Stimulated activated naive CD8-positive, alpha-beta T cell treated with anti-CD3 and anti-CD28 coated beads, Interleukin-15, Interleukin-2, amounts not matched to agents 100 U/mL and 50 U/mL, for 24 hours (primary cell): ENCODE results near the gene RAB12.
"Not testable (repeated sequence)": the region's sequence is repeated elsewhere in the genome, so short reads cannot be mapped to it uniquely, and the experiment has no call there.

ENCODE experiments used
- ATAC-seq: fragments of 150-1000 bp; cut with Tn5 transposase; one replicate; pipeline ENCODE4 v1.10.0; 2021
- DNase-seq: peaks from one replicate; pipeline ENCODE4 v3.0.0; 2021

RAB12 gene

GRCh38 chr18:8614875-8615274, 5.6 kb downstream of the RAB12 start:
- DNase-seq, result no peak
- no peak for ATAC-seq

GRCh38 chr18:8615397-8616027, 6.3 kb downstream of the RAB12 start:
- ATAC-seq (no peak), DNase-seq (no peak)

- ATAC-seq (no peak), DNase-seq (no peak)
These were observed 6.8 kb downstream of the RAB12 start for GRCh38 chr18:8616028-8616401.

DNA sequence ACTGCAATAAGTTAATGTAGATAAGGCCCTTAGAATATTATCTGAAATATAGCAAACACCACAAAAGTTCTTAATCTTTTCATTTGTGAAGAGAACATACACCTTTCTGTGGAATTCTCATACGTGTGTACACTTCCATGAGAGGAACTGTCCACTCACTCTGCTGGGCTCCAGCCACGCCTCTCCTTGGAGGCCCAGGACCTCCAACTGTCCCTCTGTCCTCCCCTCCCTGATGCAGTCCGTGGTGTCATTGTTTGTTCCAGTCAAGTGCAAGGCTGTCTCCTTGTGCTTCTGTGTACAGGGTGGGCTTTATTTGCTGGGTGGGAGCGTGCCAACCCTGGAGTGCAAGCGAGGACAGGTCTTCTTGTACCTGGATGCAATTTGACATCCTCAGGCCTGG, 8.7 kb downstream of the RAB12 start:
- DNase-seq (no peak), ATAC-seq (no peak)

DNA sequence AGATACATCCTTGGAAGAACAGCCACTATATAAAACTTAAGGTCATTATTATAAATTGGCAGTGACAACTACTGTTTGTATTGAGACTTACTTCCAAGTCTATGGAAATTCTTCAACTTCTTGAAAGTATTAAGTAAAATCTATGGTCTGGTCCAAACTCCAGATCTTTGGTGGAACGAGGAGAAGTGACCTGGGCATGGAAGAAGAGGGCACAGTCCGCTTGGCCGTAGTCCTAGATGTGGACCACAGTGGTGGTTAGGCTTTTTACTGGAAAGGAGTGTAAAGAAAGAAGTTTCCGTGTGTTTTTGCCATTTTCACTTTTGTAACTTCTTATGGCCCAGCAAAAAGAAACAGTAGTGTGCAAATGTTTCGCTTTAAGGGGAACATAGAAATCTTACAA, 9.8 kb downstream of the RAB12 start:
- ATAC-seq, result no peak
- no peak for DNase-seq

- DNase-seq (no peak), ATAC-seq (no peak)
These were observed 10.8 kb downstream of the RAB12 start for GRCh38 chr18:8619835-8620577.

GRCh38 chr18:8620845-8621244, 11.6 kb downstream of the RAB12 start:
- no peak for ATAC-seq
- DNase-seq, result no peak

DNA sequence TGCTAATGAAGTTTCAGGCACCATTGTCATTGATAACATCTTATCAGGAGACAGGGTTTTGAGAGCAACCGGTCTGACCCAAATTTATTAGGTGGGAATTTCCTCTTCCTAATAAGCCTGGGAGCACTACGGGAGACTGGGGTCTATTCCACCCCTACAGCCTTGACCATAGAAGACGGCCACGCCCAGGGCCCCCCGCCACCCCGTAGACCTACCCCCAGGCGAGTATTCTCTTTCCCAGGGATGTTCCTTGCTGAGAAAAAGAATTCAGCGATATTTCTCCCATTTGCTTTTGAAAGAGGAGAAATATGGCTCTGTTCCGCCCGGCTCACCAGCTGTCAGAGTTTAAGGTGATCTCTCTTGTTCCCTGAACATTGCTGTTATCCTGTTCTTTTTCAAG, 13.4 kb downstream of the RAB12 start:
- ATAC-seq, DNase-seq: not testable (repeated sequence)

DNA sequence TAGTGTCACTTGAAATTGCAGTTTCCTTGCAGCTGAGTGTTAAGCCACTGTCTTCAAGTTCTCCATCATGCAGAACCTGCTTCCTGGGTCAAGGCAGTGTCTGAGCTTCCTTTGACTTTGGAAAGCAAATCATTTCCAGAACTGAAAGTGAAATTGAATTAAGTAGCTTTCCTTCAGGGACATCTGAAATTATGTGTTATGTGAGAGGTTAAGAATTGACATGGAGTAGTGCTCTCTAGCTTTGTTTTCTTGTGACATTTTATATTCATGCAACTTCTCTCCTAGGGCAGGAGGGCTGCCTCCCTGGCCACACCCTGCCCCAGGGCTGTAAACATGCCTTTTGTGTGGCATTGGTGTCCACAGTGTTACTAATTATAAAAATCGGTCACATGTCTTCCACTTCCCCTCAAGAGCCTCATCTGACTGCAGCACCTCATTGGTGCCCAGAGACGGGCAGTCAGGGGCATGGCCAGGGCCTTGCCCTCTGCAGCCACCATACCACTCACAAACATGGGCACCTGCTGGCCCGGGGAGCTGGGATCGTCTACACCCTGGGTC, 14.4 kb downstream of the RAB12 start:
- peak; percentile 57 for ATAC-seq
- DNase-seq, result no peak

GRCh38 chr18:8625461-8626092, 16.3 kb downstream of the RAB12 start:
- ATAC-seq, result no peak
- DNase-seq, result no peak

DNA sequence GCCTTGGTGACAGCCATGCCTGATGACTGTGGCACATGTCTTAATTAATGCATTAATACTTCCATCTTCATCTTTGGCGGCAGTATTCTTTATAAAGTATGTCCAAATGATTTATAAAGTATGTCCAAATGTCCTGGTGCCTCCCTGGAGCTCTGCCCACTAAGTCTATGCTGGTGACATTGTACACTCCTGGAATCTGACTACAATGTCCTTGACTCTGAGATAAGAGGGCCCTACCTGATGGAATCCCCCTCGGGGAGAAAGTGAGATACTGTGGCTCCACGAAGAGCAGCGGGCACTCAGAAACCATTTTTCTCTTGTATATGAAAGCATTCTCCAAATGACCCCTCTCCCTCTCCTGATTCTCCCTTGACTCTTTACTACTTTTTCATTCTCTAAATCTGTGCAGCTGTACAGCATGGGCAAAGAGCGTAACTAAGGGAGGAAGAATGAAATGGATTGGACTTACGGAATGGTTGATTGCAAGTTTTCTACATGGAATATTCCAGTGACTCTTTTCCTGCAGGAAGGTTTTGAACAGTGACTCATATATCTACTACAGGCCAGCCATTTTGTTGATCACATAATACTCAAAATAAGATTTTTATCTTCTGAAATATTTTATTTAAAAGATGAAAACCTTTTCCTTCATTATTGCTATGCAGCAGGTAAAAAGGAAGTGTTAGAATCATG, 17.3 kb downstream of the RAB12 start:
- ATAC-seq, result no peak
- no peak for DNase-seq

GRCh38 chr18:8627107-8627472, 17.9 kb downstream of the RAB12 start:
- DNase-seq (no peak), ATAC-seq (no peak)

DNA sequence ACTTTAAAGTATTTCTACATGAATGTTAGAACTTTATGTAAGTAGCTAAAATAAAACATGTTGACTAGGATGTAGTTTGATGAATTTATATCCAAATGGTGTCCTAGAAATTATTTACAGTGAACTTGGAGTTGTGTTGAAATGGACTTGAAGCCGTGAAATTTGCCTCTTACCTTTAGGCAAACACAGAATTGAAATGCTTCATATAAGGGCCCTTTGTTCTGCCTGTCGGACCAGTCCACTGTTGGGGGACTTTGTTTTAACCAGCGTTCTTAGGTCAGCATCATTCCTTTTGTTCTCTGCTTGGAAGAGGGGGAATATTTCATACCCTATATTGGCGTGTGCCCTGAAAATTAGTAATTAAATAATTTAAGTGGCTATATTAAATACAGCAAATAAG, 18.3 kb downstream of the RAB12 start:
- DNase-seq, result no peak
- ATAC-seq, result no peak

DNA sequence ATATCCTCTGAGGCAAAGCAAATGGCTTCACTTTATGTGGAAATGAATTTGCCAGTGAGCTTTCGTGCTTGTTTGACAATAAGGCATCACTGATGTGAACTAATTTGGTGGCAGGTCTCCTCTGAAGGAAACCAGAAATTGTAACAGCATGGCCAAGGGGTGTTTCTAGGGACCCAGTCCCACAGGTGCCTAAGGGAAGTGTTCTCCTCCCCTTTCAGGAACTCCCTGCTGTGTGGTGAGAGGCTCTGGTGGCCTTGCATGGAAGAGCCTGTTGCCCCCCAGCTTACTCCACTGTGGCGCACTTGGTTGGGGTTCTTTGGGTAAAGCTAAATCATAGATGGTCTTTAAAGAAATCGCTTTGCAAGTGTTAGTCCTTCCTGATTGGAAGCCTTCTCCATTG, 20.4 kb downstream of the RAB12 start:
- no peak for DNase-seq
- no peak for ATAC-seq

DNA sequence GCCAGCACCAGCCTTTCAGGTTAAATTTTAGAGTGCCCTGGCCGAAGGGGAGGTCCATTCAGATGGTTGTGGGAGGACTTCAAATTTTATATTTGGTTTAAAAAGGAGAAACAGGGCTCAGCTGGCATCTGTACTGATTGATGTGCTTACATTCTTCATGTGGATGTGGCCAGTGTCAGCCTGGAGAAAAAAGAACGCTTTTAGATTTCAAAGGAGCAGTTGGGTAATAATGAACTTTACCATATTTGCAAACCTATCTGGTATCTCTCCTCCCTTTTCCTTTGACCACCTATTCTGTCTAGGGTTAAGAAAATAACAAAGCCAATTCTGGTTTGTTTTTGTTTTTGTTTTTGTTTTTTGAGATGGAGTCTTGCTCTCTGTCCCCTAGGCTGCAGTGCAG, 21.3 kb downstream of the RAB12 start:
- no peak for ATAC-seq
- DNase-seq, result no peak

DNA sequence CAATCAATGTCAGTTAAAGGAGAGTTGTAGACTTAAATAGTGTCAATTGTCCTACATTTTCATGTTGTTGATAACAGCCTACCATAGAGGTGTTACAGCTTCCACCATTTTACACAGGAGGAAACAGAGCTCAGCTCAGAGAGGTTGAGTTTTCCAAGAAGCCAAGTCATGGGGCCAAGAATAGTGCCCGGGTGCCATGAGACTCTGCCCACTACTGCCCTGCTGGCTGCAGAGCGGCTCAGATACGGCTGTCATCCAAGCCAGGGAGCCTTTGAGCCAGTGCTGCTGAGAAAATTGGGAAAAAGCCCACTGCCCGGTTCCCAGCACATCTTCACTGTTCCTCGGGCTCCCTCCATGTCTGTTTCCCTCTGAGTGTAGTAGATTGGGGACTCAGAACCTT, 22.0 kb downstream of the RAB12 start:
- no peak for DNase-seq
- no peak for ATAC-seq

DNA sequence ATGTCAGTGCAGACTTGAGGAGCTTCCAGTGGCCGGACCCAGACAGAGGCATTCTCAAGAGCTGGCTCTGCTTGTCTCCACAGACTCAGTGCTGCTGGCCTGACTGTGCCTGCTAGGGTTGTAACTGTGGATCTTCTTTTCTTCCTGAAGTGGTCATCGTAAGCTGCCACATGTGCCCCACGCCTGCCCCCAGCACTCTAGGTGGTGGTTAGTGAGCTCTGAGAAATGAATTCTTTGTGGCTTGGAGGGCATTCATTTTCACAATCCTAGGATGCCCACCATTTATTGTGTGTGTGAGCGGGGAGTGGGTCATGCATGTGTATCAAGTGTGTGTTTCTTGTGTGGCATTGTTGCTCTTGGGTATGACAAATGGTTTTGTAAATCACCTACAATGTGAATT, 23.1 kb downstream of the RAB12 start:
- no peak for DNase-seq
- ATAC-seq, result no peak

GRCh38 chr18:8634508-8634907, 25.3 kb downstream of the RAB12 start:
- ATAC-seq (no peak), DNase-seq (no peak)

GRCh38 chr18:8635087-8635486, 25.9 kb downstream of the RAB12 start:
- ATAC-seq (no peak), DNase-seq (no peak)

GRCh38 chr18:8639762-8640161, 30.5 kb downstream of the RAB12 start:
- no peak for ATAC-seq
- DNase-seq, result no peak

- DNase-seq (no peak), ATAC-seq (no peak)
These were observed 34.2 kb downstream of the RAB12 start for GRCh38 chr18:8643326-8643878.

- not testable (repeated sequence) for ATAC-seq
These were observed 38.1 kb downstream of the RAB12 start for GRCh38 chr18:8647359-8647758.

More at GRCh38 chr18:8647359-8647758, 38.1 kb downstream of the RAB12 start:
- DNase-seq, result not testable (repeated sequence)
